ENCODE measurements around the gene PLXDC2.

The PLXDC2 gene

GRCh38 chr10:19815731-19816410 is 361 bp upstream of the PLXDC2 start:
- ATAC-seq (no peak), DNase-seq (peak; percentile 9)

DNA sequence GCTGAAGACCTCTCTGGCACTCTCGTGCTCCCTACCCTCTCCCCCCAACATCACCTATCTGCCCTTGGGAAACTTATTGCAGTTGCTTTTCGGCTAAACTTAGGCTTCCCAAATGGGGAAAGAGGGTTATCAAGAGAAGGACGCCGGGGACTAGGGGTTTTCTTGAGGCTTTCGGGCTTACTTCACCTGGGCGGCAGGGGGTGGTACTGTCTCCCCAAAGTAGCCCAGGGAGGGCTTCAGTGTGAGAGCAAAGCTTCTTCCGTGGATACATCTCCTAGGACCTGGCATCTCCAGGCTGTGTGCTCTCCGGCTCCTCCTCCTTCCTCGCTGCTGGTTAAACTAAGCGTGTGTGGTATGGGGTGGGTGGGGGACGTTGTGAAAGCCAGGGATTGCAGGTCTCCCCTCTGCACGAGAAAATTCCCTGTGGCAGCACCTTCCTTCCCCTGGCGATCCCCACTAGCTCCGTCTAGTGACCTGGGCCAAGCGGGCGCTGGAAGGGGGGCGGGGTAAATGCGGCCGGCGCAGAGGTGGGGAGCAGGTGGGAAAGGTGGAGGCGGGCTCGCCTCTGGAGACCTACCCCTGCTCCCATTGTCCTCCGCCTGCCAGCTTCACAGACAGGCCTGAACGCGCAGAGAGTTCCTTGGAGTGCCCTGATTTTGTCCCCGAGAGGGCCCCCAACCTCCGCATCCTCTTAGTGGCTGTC is 1.1 kb downstream of the PLXDC2 start:
- DNase-seq (no peak), ATAC-seq (peak; percentile 14)

- DNase-seq (no peak), ATAC-seq (no peak)
Measured at GRCh38 chr10:19818876-19819275, 2.6 kb downstream of the PLXDC2 start.

GRCh38 chr10:19819419-19820033 is 3.3 kb downstream of the PLXDC2 start:
- ATAC-seq: no peak
- DNase-seq: no peak

DNA sequence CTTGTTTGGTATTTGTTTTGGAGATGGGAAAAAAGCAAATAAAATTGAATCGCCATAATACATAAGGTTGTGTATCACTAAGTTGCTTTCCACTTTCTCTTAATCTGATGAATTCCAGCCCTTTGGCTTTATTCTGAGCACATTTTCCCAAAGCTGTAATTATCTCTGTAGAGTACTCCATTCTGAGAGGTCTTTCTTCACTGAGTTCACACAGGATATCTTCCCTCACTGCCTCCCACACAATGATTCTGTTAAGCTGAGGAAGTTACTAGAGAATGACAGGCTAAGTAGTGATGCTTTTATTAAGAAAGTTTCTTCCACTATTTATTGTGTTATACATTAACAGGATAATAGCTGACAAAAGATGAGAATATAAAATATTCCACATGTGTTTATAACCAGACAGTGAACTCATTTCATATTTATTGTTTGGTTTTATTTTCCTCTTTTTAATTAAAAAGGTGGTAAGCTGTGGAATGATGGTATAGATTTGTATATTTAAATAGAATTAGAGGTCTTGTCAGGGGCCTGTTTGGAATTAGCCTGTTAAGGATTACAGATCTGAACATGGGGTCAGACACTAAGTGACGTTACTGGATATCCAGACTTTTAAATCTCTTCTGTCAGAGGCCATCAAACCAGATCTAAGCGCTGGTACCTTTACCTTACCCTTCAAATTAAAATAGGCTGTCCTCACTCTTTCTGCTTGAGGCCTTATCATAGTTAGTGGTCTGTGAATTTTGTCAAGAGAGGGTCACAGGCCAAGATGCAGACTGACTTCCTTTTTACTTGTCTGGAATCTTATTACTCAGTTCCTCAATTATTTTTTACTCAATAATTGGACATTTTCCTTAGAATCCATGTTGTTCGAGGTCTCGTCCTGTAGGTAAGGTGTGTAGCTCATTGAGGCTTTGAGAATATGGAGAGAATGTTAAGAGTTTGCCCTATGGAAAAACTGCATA is 8.4 kb downstream of the PLXDC2 start:
- DNase-seq: no peak
- no peak for ATAC-seq

- no peak for DNase-seq
- no peak for ATAC-seq
Measured at GRCh38 chr10:19825700-19826099, 9.5 kb downstream of the PLXDC2 start.

GRCh38 chr10:19826712-19827111 is 10.5 kb downstream of the PLXDC2 start:
- no peak for DNase-seq
- no peak for ATAC-seq

DNA sequence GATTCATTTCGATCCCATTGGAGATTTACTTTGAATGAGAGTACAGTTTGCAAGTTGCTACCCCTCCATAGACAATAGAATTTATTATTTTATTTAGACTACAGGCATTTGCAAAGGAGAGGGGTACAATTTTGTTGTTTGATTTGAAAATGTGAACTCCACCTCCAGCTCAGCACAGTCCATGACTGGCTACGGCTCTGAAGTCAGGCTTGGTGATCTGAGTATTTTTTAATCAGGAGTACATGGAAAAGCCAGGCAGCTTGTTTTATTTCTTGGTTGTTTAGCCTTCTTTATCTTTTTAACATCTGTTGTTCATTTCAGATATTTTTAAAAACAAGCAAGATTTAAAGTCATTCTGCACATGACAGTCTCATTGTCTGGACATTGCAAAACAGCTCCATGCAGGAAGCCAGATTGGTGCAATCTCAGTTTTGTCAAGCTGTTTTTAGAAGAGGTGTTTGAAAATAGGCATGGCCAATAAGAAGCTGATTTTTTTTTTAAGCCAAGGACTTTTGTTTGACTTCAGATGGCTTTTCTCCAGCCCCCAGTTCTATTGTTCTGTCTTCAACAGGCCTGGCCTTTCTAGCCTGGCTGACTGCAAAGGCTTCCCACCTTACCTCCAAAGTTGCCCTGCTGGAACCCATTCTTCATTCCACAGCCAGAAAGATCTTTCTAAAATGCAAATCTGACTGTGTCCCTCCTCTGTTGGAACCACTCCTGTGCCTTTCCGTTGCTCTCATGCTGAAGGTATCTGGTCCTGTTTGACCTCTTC is 12.2 kb downstream of the PLXDC2 start:
- DNase-seq (no peak), ATAC-seq (no peak)

DNA sequence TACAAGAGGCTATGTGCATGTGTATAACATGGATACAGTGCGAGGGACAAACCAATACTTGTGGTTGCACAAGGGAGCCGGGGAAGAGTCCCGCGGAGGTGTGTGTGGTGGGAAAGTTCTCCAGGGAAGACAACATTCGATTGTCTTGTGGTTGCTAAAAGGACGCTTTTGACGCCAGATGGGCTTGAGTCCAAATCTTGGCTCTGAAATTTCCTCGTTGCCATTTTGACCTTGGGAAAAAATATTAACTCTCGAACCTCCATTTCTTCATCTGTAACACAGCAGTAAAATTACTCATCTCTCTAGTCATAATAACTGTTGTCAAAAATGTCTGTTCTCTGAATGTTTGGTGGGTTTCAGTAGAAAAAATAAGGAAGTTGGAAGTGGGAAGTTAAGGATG is 16.5 kb downstream of the PLXDC2 start:
- DNase-seq (no peak), ATAC-seq (no peak)

DNA sequence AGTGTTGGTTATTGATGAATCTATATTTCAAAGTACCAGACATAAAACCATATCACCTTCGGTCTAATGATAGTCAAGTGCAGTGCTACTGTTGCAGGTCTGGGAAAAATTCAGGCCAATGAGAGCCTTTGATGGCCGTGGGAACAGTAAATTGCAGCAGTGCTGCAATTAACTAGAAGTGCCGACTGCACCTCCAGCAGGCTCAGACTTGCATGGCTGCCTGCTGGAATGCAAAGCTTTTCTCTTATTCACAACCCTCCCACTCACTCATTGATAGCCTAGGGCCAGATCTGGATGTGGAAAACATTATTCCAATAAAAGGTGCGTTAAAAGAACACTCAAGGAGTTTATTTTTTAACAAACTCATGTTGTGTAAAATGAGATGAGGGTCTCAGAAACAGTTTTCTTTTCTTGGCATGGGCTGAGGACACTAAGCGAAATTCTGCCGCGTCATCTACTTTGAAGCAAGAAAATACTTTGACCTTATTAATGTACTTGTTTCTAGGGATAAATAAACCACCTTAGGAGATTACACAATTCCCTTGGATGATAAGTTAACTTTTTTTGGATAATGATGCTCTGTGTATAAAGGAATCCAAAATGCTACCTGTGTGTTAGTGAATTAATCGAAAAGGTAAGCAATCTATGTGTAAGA is 17.1 kb downstream of the PLXDC2 start:
- ATAC-seq (no peak), DNase-seq (no peak)

GRCh38 chr10:19835952-19836351 is 19.7 kb downstream of the PLXDC2 start:
- ATAC-seq: no peak

GRCh38 chr10:19839090-19839489 is 22.9 kb downstream of the PLXDC2 start:
- ATAC-seq (no peak), DNase-seq (no peak)

More at GRCh38 chr10:19835952-19836351, 19.7 kb downstream of the PLXDC2 start:
- no peak for DNase-seq

DNA sequence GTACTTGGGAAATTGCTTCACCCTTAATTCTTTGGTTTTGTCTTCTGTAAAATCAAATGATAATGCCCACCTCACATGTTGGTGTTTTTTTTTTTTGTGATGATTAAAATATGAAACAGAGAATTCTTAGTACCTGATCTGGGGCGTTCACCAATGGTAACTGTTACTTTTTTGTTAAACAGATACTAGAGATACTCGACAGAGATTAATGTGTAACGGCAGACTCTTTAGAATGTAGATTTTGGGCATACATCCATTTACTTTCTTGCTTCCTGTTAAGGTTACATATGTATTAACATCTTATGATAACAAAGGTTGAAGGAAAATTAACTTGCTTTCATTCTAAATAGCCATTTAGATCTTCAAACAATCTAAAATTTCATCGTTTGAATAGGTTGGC is 23.3 kb downstream of the PLXDC2 start:
- ATAC-seq: no peak
- no peak for DNase-seq

GRCh38 chr10:19840776-19841175 is 24.5 kb downstream of the PLXDC2 start:
- ATAC-seq: no peak
- DNase-seq: no peak

DNA sequence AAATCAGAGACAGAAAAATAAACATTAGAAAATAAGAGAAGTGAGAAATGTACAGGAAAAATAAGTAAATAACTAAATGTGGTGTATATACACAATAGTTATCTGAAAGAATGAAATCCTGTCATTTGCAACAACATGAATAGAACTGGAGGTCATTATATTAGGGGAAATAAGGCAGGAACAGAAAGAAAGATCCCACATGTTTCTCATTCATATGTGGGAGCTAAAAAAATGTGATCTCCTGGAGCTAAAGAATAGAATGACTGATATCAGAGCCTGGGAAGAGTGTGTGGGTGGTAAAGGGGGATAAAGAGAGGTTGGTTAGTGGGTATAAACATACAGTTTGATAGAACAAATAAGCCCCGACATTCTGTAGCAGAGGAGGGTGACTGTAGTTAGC is 27.3 kb downstream of the PLXDC2 start:
- DNase-seq (no peak), ATAC-seq (no peak)

DNA sequence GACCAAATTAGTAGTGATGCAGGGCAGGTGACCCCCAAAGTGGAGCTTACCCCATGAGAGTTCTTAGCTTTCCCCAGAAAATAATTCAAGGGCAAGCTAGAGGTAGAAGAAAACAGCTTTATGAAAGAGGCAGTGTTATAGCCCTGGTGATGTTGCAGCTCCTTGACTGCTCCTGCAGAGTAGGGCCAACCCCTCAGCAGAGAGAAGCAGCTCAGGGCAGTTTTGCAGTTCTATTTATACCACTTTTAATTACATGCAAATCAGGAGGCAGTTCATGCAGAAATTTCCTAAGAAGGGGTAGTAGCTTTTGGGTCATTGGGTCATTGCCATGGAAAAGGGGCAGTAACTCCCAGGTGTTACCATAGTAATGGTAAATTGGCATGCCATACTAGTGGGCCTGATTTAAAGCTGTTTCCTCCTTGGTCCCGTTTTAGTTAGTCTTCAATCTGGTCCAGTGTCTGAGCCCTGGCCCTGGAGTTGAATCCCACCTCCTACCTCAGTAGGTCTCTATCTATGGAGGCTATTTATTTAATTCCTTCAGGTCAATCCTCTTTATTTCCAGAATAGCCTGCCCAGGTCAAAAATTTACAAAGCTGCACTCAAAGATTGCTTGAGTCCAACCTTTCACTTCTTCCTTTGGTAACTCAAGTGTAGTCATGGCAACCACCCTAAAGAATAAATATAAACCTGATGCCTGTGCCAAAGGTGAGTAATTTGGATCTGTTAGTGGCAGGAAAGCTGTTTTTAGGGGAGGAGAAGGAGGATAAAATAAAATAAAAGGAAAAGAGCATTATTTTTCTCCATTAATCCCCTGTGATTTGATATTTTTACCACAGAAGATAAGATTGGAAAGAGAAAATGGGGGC is 29.5 kb downstream of the PLXDC2 start:
- no peak for ATAC-seq

DNA sequence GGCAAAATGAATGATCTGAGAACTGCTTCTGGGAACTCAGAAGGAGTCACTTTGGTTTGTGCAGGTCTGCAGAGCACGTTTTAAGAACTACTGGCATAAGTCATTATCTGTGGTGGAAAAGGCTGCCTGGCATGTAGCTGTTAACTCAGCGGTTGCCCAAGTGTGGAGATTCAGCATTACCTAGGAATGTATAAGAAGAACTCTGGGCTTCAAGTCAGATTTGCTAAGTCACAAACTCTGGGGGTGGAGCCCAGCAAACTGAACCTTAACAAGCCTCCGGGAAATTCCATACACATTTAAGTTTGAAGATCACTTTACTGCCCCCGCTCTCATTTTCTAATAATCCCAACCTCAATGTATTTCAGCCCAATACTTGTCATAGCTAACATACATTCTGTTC is 31.1 kb downstream of the PLXDC2 start:
- ATAC-seq: no peak
- DNase-seq: no peak

More for the DNA sequence above, 29.5 kb downstream of the PLXDC2 start:
- DNase-seq: no peak

DNA sequence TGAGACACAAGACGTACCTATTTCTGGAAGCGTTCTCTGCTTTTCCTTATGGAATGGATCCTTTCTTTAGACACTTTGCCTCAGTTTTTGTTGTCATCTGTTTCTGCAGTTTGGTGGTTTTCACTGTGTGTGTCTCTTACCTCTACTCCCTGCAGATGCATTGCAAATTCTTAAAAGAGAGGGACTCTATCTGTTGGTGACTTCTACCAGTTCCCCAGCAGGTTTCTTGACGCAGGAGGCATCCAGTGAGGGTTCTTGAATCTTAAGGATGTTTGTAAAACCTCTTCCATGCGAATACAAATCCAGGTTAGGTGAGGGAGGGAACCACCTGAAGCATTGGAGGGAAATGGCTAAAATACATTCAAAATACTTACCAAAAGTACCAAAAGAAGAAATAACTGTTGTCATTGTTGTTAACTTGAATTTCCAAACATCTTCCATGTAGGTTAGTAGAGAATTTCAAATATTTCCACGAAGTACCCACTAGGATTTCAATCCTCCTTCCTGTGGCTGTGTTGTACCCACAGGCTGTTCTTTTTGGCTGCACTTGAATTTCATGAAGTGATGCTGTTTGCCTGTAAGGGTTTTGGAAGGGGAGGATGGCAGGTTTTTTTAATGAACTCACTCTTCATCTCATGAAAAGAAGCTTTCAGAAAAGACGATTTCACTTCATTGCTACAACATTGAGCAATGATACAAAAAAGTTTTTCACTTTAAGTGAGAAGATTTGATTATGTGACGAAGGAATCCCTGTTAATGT is 32.2 kb downstream of the PLXDC2 start:
- DNase-seq (no peak), ATAC-seq (no peak)

GRCh38 chr10:19853831-19854230 is 37.6 kb downstream of the PLXDC2 start:
- no peak for DNase-seq
- ATAC-seq: no peak
